SU-DHL-6 (cell line): ENCODE measurements around the gene MYO1F.

Experiments used
- H2AFZ ChIP-seq: fragments of 200-600 bp; sonication (generic); 2 replicates; pipeline ENCODE4 v1.6.1; 2014; ENCODE audit warnings: low read depth, mild to moderate bottlenecking, moderate library complexity, mixed read lengths, antibody characterized with exemption, low read length; ENCODE audit not compliant: severe bottlenecking
- H3F3A ChIP-seq: fragments of 200-600 bp; shearing (Covaris generic); 2 replicates; pipeline ENCODE4 v1.6.0; 2016; ENCODE audit warnings: antibody characterized with exemption, mild to moderate bottlenecking; ENCODE audit not compliant: insufficient read depth
- H3K27ac ChIP-seq: fragments of 200-600 bp; sonication (generic); 2 replicates; pipeline ENCODE4 v1.5.1; 2016; ENCODE audit warnings: low read depth, mild to moderate bottlenecking, low read length, moderate library complexity, mixed read lengths
- H3K27me3 ChIP-seq: fragments of 200-600 bp; sonication (generic), shearing (Covaris generic); 2 replicates; pipeline ENCODE4 v1.6.0; 2014; ENCODE audit warnings: mild to moderate bottlenecking, low read length
- H3K36me3 ChIP-seq: fragments of 200-600 bp; sonication (generic); 2 replicates; pipeline ENCODE4 v1.6.1; 2014; ENCODE audit warnings: mild to moderate bottlenecking, low read length, mixed read lengths
- H3K4me2 ChIP-seq: fragments of 300-600, 200-600 bp; shearing (Covaris generic), sonication (generic); 2 replicates; pipeline ENCODE4 v1.6.0; 2014; ENCODE audit warnings: low read length, low read depth, mild to moderate bottlenecking; ENCODE audit not compliant: poor library complexity, severe bottlenecking
- H3K4me3 ChIP-seq: fragments of 200-600 bp; sonication (generic); 2 replicates; pipeline ENCODE4 v1.5.1; 2014; ENCODE audit warnings: antibody characterized with exemption, low read length, mild to moderate bottlenecking, mixed read lengths; ENCODE audit not compliant: insufficient read depth, poor library complexity, severe bottlenecking
- H3K79me2 ChIP-seq: fragments of 200-600 bp; sonication (generic); 2 replicates; pipeline ENCODE4 v1.6.1; 2014; ENCODE audit warnings: mild to moderate bottlenecking, low read length, moderate library complexity; ENCODE audit not compliant: insufficient read depth
- H3K9ac ChIP-seq: fragments of 200-600 bp; sonication (generic); 2 replicates; pipeline ENCODE4 v1.7.0; 2014; ENCODE audit warnings: mild to moderate bottlenecking, low read length
- H3K9me2 ChIP-seq: fragments of 200-600 bp; sonication (generic); replicated peaks from 2 replicates; pipeline ENCODE4 v1.6.1; 2014; ENCODE audit warnings: low read length; ENCODE audit not compliant: insufficient read depth
- H3K9me3 ChIP-seq: fragments of 200-600 bp; sonication (generic); 2 replicates; pipeline ENCODE4 v1.6.1; 2014; ENCODE audit warnings: low read length, mixed read lengths; ENCODE audit not compliant: insufficient read depth
- H4K20me1 ChIP-seq: fragments of 200-600 bp; sonication (generic); 2 replicates; pipeline ENCODE4 v1.6.1; 2014; ENCODE audit warnings: low read depth, mild to moderate bottlenecking, antibody characterized with exemption, low read length, moderate library complexity, mixed read lengths
- CTCF ChIP-seq: fragments of 200-600 bp; sonication (generic); IDR thresholded peaks from one replicate; pipeline ENCODE4 v1.5.1; 2017; ENCODE audit warnings: antibody characterized with exemption, mild to moderate bottlenecking, low read length, moderate library complexity; ENCODE audit not compliant: insufficient read depth, poor library complexity, severe bottlenecking
- EZH2phosphoT487 ChIP-seq: fragments of 200-600 bp; sonication (generic), shearing (Covaris generic); conservative IDR thresholded peaks from 2 replicates; pipeline ENCODE4 v1.6.1; 2018; ENCODE audit warnings: mild to moderate bottlenecking, antibody characterized with exemption, low read length, moderate library complexity, mixed read lengths

Gene MYO1F

GRCh38 chr19:8573316-8573715 lies 3.9 kb downstream of the MYO1F start:
- H3K27ac ChIP-seq: no peak overlapping the region
- H3K9ac ChIP-seq: no peak overlapping the region
- H3K4me2 ChIP-seq: no peak overlapping the region
- TF ChIP-seq EZH2phosphoT487 (no peak), CTCF (no peak)
- no peaks in the 10 kb centered on the region for H3K79me2 ChIP-seq
- H4K20me1 ChIP-seq: no peaks in the 10 kb centered on the region
- no peaks in the 10 kb centered on the region for H3K36me3 ChIP-seq
- no peak overlapping the region for H3K4me3 ChIP-seq
- no peaks in the 10 kb centered on the region for H3F3A ChIP-seq
- H3K27me3 ChIP-seq: no peaks in the 10 kb centered on the region
- no peaks in the 10 kb centered on the region for H3K9me2 ChIP-seq
- H3K9me3 ChIP-seq: no peaks in the 10 kb centered on the region
- no peak overlapping the region for H2AFZ ChIP-seq

GRCh38 chr19:8571006-8571411 lies 6.2 kb downstream of the MYO1F start:
- no peak for TF ChIP-seq CTCF
- no peak for TF ChIP-seq EZH2phosphoT487
- Histone ChIP-seq H3K9ac (no peak overlapping the region), H3K27me3 (no peaks in the 10 kb centered on the region), H3K4me2 (no peak overlapping the region), H3K36me3 (no peaks in the 10 kb centered on the region), H3K27ac (no peak overlapping the region), H2AFZ (no peak overlapping the region), H3K79me2 (no peaks in the 10 kb centered on the region), H3F3A (no peaks in the 10 kb centered on the region), H3K9me3 (no peaks in the 10 kb centered on the region), H4K20me1 (no peaks in the 10 kb centered on the region), H3K4me3 (no peak overlapping the region), H3K9me2 (no peaks in the 10 kb centered on the region)

- Histone ChIP-seq H3K79me2 (no peaks in the 10 kb centered on the region), H3K27ac (no peak overlapping the region), H3K4me3 (no peak overlapping the region), H3K9ac (no peak overlapping the region), H3F3A (no peaks in the 10 kb centered on the region), H3K9me3 (no peaks in the 10 kb centered on the region), H3K27me3 (no peaks in the 10 kb centered on the region), H3K4me2 (no peak overlapping the region), H2AFZ (no peak overlapping the region), H3K9me2 (no peaks in the 10 kb centered on the region), H4K20me1 (no peaks in the 10 kb centered on the region), H3K36me3 (no peaks in the 10 kb centered on the region)
- no peak for TF ChIP-seq CTCF
Measured at GRCh38 chr19:8569066-8569771, 8.0 kb downstream of the MYO1F start.
